ENCODE measurements around the gene CLCN3. TPM values are rescaled to one million over a fixed set of nuclear protein-coding genes. Genes with fewer than 3 reads are reported as not detected.
A peak's percentile ranks its signal among the peaks of the same experiment; 100 is the strongest.

CLCN3 gene
- total RNA-seq, 2 experiments from 2014 or later, result 17.8 to 42.0 TPM

- DNase-seq (ENCODE audit: low spot score), result no peak
- H3K27ac ChIP-seq (ENCODE audit: low read depth, low read length, poor library complexity, severe bottlenecking), result peak overlapping the region; percentile 75
- H3K36me3 ChIP-seq (ENCODE audit: insufficient read depth, low read length), result peaks cover 5% of the 10 kb centered on the region
- ChIA-PET CTCF (ENCODE audit: unreplicated experiment) (no interaction called here), POLR2A (interaction anchor here (1.1 to 3.9 kb wide), 8 partner anchors 11 to 76 kb away, joined by 3 to 18 read pairs (median 4); no protein-coding TSS in a partner anchor)
- H3K79me2 ChIP-seq (ENCODE audit: insufficient read depth, low read depth, low read length), result peaks cover 93% of the 10 kb centered on the region
- H3K9me2 ChIP-seq (ENCODE audit: insufficient read depth, low read length), result no peaks in the 10 kb centered on the region
- peak overlapping the region; percentile 73 for H3K4me2 ChIP-seq (ENCODE audit: low read length)
- intact Hi-C loops (cut with micrococcal nuclease; ENCODE audit: unreplicated experiment), result loop anchor here (2.0 kb wide), 1 partner anchor 40 kb away; the partner anchor contains the start of gene CLCN3
- no peaks in the 10 kb centered on the region for H3K9me3 ChIP-seq (ENCODE audit: low read length)
- H3K4me1 ChIP-seq (ENCODE audit: insufficient read depth, low read length, poor library complexity, severe bottlenecking), result peaks cover 24% of the 10 kb centered on the region
- H4K20me1 ChIP-seq (ENCODE audit: insufficient read depth, low read length), result no peaks in the 10 kb centered on the region
- peak overlapping the region; percentile 67 for H3K4me3 ChIP-seq (ENCODE audit: low read depth, low read length, poor library complexity, severe bottlenecking)
- H2AFZ ChIP-seq (ENCODE audit: low read length), result no peak overlapping the region
- no TSS peak for BruUV-seq (replicated peaks)
- no peak for TF ChIP-seq EZH2phosphoT487 (IDR thresholded peaks at IDR 0.05; ENCODE audit: borderline replicate concordance, low read depth, low read length)
- no peak for TF ChIP-seq CTCF (conservative IDR thresholded peaks at IDR 0.05; ENCODE audit: low read length)
Measured at GRCh38 chr4:169660929-169661328, 40.6 kb downstream of the CLCN3 start.

GRCh38 chr4:169661761-169662160, 41.4 kb downstream of the CLCN3 start:
- BruUV-seq (replicated peaks), result no TSS peak
- intact Hi-C loops (cut with micrococcal nuclease; ENCODE audit: unreplicated experiment), result loop anchor here (2.0 kb wide), 1 partner anchor 41 kb away; the partner anchor contains the start of gene CLCN3
- H3K36me3 ChIP-seq (ENCODE audit: insufficient read depth, low read length), result peaks cover 8% of the 10 kb centered on the region
- DNase-seq (ENCODE audit: low spot score), result no peak
- no peaks in the 10 kb centered on the region for H3K9me2 ChIP-seq (ENCODE audit: insufficient read depth, low read length)
- no peak overlapping the region for H3K4me3 ChIP-seq (ENCODE audit: low read depth, low read length, poor library complexity, severe bottlenecking)
- CTCF ChIA-PET (ENCODE audit: unreplicated experiment), result no interaction called here
- peaks cover 3% of the 10 kb centered on the region; the same call in 1 of the 2 replicates for H3K9me3 ChIP-seq (ENCODE audit: low read length)
- TF ChIP-seq EZH2phosphoT487 (IDR thresholded peaks at IDR 0.05; ENCODE audit: borderline replicate concordance, low read depth, low read length), result no peak
- no peak for TF ChIP-seq CTCF (conservative IDR thresholded peaks at IDR 0.05; ENCODE audit: low read length)
- H3K4me2 ChIP-seq (ENCODE audit: low read length), result no peak overlapping the region
- H2AFZ ChIP-seq (ENCODE audit: low read length), result no peak overlapping the region
- POLR2A ChIA-PET, result interaction anchor here (0.6 to 2.1 kb wide), 7 partner anchors 13 to 70 kb away, joined by 3 to 6 read pairs (median 3); no protein-coding TSS in a partner anchor
- H4K20me1 ChIP-seq (ENCODE audit: insufficient read depth, low read length), result no peaks in the 10 kb centered on the region
- H3K79me2 ChIP-seq (ENCODE audit: insufficient read depth, low read depth, low read length), result peaks cover 92% of the 10 kb centered on the region
- H3K27ac ChIP-seq (ENCODE audit: low read depth, low read length, poor library complexity, severe bottlenecking), result no peak overlapping the region
- peaks cover 24% of the 10 kb centered on the region for H3K4me1 ChIP-seq (ENCODE audit: insufficient read depth, low read length, poor library complexity, severe bottlenecking)

- Histone ChIP-seq H3K79me2 (ENCODE audit: insufficient read depth, low read depth, low read length) (peaks cover 92% of the 10 kb centered on the region), H3K9me2 (ENCODE audit: insufficient read depth, low read length) (no peaks in the 10 kb centered on the region), H3K9me3 (ENCODE audit: low read length) (peaks cover 7% of the 10 kb centered on the region; the same call in 1 of the 2 replicates), H4K20me1 (ENCODE audit: insufficient read depth, low read length) (no peaks in the 10 kb centered on the region), H3K4me3 (ENCODE audit: low read depth, low read length, poor library complexity, severe bottlenecking) (no peak overlapping the region), H3K36me3 (ENCODE audit: insufficient read depth, low read length) (peaks cover 11% of the 10 kb centered on the region), H3K4me1 (ENCODE audit: insufficient read depth, low read length, poor library complexity, severe bottlenecking) (peaks cover 24% of the 10 kb centered on the region), H2AFZ (ENCODE audit: low read length) (no peak overlapping the region), H3K27ac (ENCODE audit: low read depth, low read length, poor library complexity, severe bottlenecking) (no peak overlapping the region), H3K4me2 (ENCODE audit: low read length) (no peak overlapping the region)
- no peak for DNase-seq (ENCODE audit: low spot score)
- CTCF ChIA-PET (ENCODE audit: unreplicated experiment), result no interaction called here
- intact Hi-C loops (cut with micrococcal nuclease; ENCODE audit: unreplicated experiment), result no loop called here
- TF ChIP-seq CTCF (conservative IDR thresholded peaks at IDR 0.05; ENCODE audit: low read length), result no peak
- no peak for TF ChIP-seq EZH2phosphoT487 (IDR thresholded peaks at IDR 0.05; ENCODE audit: borderline replicate concordance, low read depth, low read length)
- no TSS peak for BruUV-seq (replicated peaks)
- POLR2A ChIA-PET, result interaction anchor here (0.6 to 2.1 kb wide), 7 partner anchors 12 to 69 kb away, joined by 3 to 6 read pairs (median 3); no protein-coding TSS in a partner anchor
Measured at GRCh38 chr4:169662206-169662605, 41.8 kb downstream of the CLCN3 start.

Data from OCI-LY7 (cell line).